Lung microvascular endothelial cell (primary cell): ENCODE data around the gene PFN3. TPM values are rescaled to one million over a fixed set of nuclear protein-coding genes. Genes with fewer than 3 reads are reported as not detected.
A peak's percentile ranks its signal among the peaks of the same experiment; 100 is the strongest.

Experiments
- DNase-seq, 2 donors: peaks; one replicate each; pipeline versions ENCODE4 v3.0.0 to v3.0.0-alpha.2; 2010; ENCODE audit warnings: low read depth in 2 of 2
- total RNA-seq: library from RNA; depleted of rRNA; stranded (reverse); fragments of >200 nt; gene quantifications from 2 replicates; pipeline ENCODE4 v1.2.1, GENCODE V29; 2014

Gene PFN3
- total RNA-seq, 1 donor from 2014 or later = not detected

GRCh38 chr5:177438468-177438867 lies 38.0 kb upstream of the PFN3 start:
- DNase-seq = no peak

- DNase-seq = no peak
These were observed 37.2 kb upstream of the PFN3 start for GRCh38 chr5:177437623-177438022.

GRCh38 chr5:177435847-177436536 lies 35.5 kb upstream of the PFN3 start:
- DNase-seq = no peak

- DNase-seq = no peak
These were observed 34.7 kb upstream of the PFN3 start for GRCh38 chr5:177434942-177435738.

GRCh38 chr5:177434437-177434836 lies 34.0 kb upstream of the PFN3 start:
- peak in 1 of 2 donors; percentile 66 for DNase-seq

GRCh38 chr5:177433658-177434217 lies 33.3 kb upstream of the PFN3 start:
- DNase-seq = no peak

- no peak for DNase-seq
These were observed 32.6 kb upstream of the PFN3 start for GRCh38 chr5:177432839-177433657.

- no peak for DNase-seq
These were observed 31.8 kb upstream of the PFN3 start for GRCh38 chr5:177432143-177432838.

GRCh38 chr5:177431317-177432142 lies 31.1 kb upstream of the PFN3 start:
- peak in 1 of 2 donors; percentile 55 for DNase-seq

- no peak for DNase-seq
These were observed 30.5 kb upstream of the PFN3 start for GRCh38 chr5:177430972-177431316.

- no peak for DNase-seq
These were observed 29.9 kb upstream of the PFN3 start for GRCh38 chr5:177430140-177430951.

GRCh38 chr5:177429248-177430040 lies 29.0 kb upstream of the PFN3 start:
- no peak for DNase-seq

- DNase-seq = no peak
These were observed 28.2 kb upstream of the PFN3 start for GRCh38 chr5:177428574-177429217.

- no peak for DNase-seq
These were observed 27.6 kb upstream of the PFN3 start for GRCh38 chr5:177427919-177428573.

- DNase-seq = peak in 1 of 2 donors; percentile 19
These were observed 26.9 kb upstream of the PFN3 start for GRCh38 chr5:177427211-177427822.

- no peak for DNase-seq
These were observed 26.2 kb upstream of the PFN3 start, which contains the start of gene GRK6 for GRCh38 chr5:177426566-177427210. Gene GRK6, plus strand, starts transcription at chr5:177426676. Its CDS starts 170 bp downstream, at chr5:177426846.
